Esophagus muscularis mucosa (tissue), 4 donors: ENCODE results near the gene RAB40B. TPM values are rescaled to one million over a fixed set of nuclear protein-coding genes. Genes with fewer than 3 reads are reported as not detected.

ENCODE experiments used
- DNase-seq: peaks from one replicate; pipeline ENCODE4 v3.0.0-alpha.2; 2017; ENCODE audit errors: extremely low spot score
- H3K27ac ChIP-seq, 4 donors: fragments of 200-600 bp; sonication (generic); replicated peaks in 1 of 4; 1 replicate in 3 of 4; 2 replicates in 1 of 4; pipeline ENCODE4 v1.5.1; 2016 to 2019; ENCODE audit warnings: mild to moderate bottlenecking in 1 of 4
- H3K27me3 ChIP-seq, 4 donors: fragments of 200-600 bp; sonication (generic); one replicate each; pipeline versions ENCODE4 v1.5.1 to v1.6.0; 2016 to 2019
- H3K36me3 ChIP-seq, 4 donors: fragments of 200-600 bp; sonication (generic); one replicate each; pipeline ENCODE4 v1.5.1; 2016 to 2019
- H3K4me1 ChIP-seq, 4 donors: fragments of 200-600 bp; sonication (generic); one replicate each; pipeline ENCODE4 v1.5.1; 2016 to 2019
- H3K4me3 ChIP-seq, 4 donors: fragments of 200-600 bp; sonication (generic); 1 replicate in 2 of 4; 2 replicates in 2 of 4; pipeline ENCODE4 v1.5.1; 2016 to 2019; ENCODE audit warnings: mild to moderate bottlenecking in 4 of 4, moderate library complexity in 1 of 4
- H3K9me3 ChIP-seq, 4 donors: fragments of 200-600 bp; sonication (generic); 1 replicate in 3 of 4; 2 replicates in 1 of 4; pipeline ENCODE4 v1.5.1; 2016 to 2019
- CTCF ChIP-seq, 3 experiments: fragments of 200-600 bp in 2 of 3; fragments of 450-650 bp in 1 of 3; sonication (generic) in 2 of 3; IDR thresholded peaks; one replicate each; pipeline ENCODE4 v1.5.1; 2017 to 2019; ENCODE audit warnings: antibody characterized with exemption in 3 of 3, mild to moderate bottlenecking in 2 of 3, moderate library complexity in 1 of 3
- EP300 ChIP-seq: sonication (generic); formaldehyde crosslinking; IDR thresholded peaks from one replicate; pipeline ENCODE4 v1.6.1; 2017; ENCODE audit warnings: antibody characterized with exemption
- POLR2A ChIP-seq: fragments of 450-650 bp; IDR thresholded peaks from one replicate; pipeline ENCODE4 v1.6.1; 2017; ENCODE audit warnings: antibody characterized with exemption, moderate library complexity, mild to moderate bottlenecking, low read depth
- POLR2AphosphoS5 ChIP-seq, 2 donors: sonication (generic); formaldehyde crosslinking; IDR thresholded peaks; one replicate each; pipeline ENCODE4 v1.6.1; 2017; ENCODE audit warnings: antibody characterized with exemption in 2 of 2
- WGBS: methylation state at CpG from one replicate; pipeline ENCODE4 v1.1.5; 2018; 5-methylcytosine and 5-hydroxymethylcytosine counted together
- intact Hi-C: fragments of 100-400 bp; cut with DNase I; formaldehyde crosslinking; loops from one replicate; pipeline ENCODE4 v1.15.1; 2023
- total RNA-seq, 4 donors: library from RNA; depleted of rRNA; stranded (reverse); fragments of >200 nt; gene quantifications; one replicate each; pipeline versions ENCODE4 v1.1.0 to v1.2.1, GENCODE V29; 2016

RAB40B gene
- total RNA-seq, 4 donors from 2014 or later = 6.2 to 24.3 (median 19.4) TPM

GRCh38 chr17:82636626-82637598 is 61.6 kb downstream of the RAB40B start:
- no peak for TF ChIP-seq EP300
- no peak for TF ChIP-seq POLR2A
- TF ChIP-seq CTCF (IDR thresholded peaks at IDR 0.05) = no peak
- TF ChIP-seq POLR2AphosphoS5 (IDR thresholded peaks at IDR 0.05) = no peak
- H3K9me3 ChIP-seq = no peaks in the 10 kb centered on the region
- no peak for DNase-seq
- H3K27ac ChIP-seq = no peak overlapping the region
- intact Hi-C loops = no loop called here
- no peak overlapping the region for H3K4me3 ChIP-seq
- peaks cover 0 to 32% (median 11%) of the 10 kb centered on the region in 4 donors for H3K4me1 ChIP-seq
- no peaks in the 10 kb centered on the region for H3K27me3 ChIP-seq
- WGBS = 80% methylated on average over 16 of the region's 16 CpGs
- peaks cover 4 to 59% (median 38%) of the 10 kb centered on the region in 4 donors for H3K36me3 ChIP-seq

DNA sequence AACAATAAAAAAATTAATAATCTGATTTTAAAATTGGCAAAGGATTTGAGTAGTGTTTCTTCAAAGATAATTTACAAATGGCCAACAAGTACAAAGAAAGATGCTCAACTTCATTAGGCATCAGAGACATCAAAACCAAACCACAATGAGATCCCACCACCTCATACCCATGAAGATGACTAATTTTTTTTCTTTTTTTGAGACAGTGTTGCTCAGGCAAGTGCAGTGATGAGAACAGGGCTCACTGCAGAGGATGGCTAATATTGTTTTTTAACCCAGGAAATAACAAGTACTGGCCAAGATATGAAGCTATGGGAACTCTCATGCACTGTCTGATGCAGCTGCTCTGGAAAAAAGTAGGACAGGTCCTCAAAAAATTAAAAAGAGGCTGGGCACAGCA is 65.2 kb downstream of the RAB40B start:
- TF ChIP-seq POLR2A (no peak), CTCF (IDR thresholded peaks at IDR 0.05) (no peak), POLR2AphosphoS5 (IDR thresholded peaks at IDR 0.05) (no peak), EP300 (no peak)
- Histone ChIP-seq H3K4me3 (no peak overlapping the region), H3K9me3 (no peaks in the 10 kb centered on the region), H3K36me3 (peaks cover 0 to 56% (median 41%) of the 10 kb centered on the region in 4 donors), H3K4me1 (peaks cover 0 to 15% (median 5%) of the 10 kb centered on the region in 4 donors), H3K27me3 (no peaks in the 10 kb centered on the region), H3K27ac (no peak overlapping the region)
- DNase-seq = no peak
- intact Hi-C loops = no loop called here

- WGBS = 92% methylated on average over 8 of the region's 8 CpGs
- Histone ChIP-seq H3K4me1 (peaks cover 0 to 11% (median 3%) of the 10 kb centered on the region in 4 donors), H3K9me3 (no peaks in the 10 kb centered on the region), H3K4me3 (no peak overlapping the region), H3K27ac (no peak overlapping the region), H3K36me3 (peaks cover 2 to 60% (median 49%) of the 10 kb centered on the region in 4 donors), H3K27me3 (no peaks in the 10 kb centered on the region)
- TF ChIP-seq POLR2AphosphoS5 (IDR thresholded peaks at IDR 0.05) = no peak
- no peak for TF ChIP-seq EP300
- TF ChIP-seq CTCF (IDR thresholded peaks at IDR 0.05) = no peak
- intact Hi-C loops = no loop called here
- no peak for DNase-seq
Measured at GRCh38 chr17:82632451-82632850, 66.0 kb downstream of the RAB40B start.

DNA sequence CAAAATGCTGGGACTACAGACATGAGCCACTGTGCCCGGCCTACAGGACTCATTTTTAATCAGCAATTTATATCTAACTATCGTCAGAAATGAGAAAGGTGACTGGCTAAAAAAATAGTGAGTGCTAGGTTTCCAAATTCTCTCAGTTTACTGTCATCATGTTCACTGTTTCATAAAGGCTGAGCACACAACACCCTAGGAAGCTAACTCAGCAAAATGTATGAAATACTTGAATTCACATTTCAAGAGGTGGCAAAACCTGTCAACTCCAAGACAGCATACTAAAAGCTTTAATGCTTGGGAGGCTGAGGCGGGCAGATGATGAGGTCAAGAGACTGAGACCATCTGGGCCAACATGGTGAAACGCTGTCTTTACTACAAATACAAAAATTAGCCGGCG is 67.0 kb downstream of the RAB40B start:
- WGBS = 68% methylated on average over 6 of the region's 6 CpGs
- no peak overlapping the region for H3K4me3 ChIP-seq
- no peaks in the 10 kb centered on the region for H3K9me3 ChIP-seq
- intact Hi-C loops = no loop called here
- H3K27me3 ChIP-seq = no peaks in the 10 kb centered on the region
- no peak overlapping the region for H3K27ac ChIP-seq
- H3K36me3 ChIP-seq = peaks cover 6 to 67% (median 54%) of the 10 kb centered on the region in 4 donors
- peaks cover 0 to 9% (median 3%) of the 10 kb centered on the region in 4 donors for H3K4me1 ChIP-seq
- no peak for DNase-seq
- TF ChIP-seq EP300 (no peak), POLR2AphosphoS5 (IDR thresholded peaks at IDR 0.05) (no peak), POLR2A (no peak), CTCF (IDR thresholded peaks at IDR 0.05) (no peak)
